ENCODE data around the gene SRPK3.

The SRPK3 gene

GRCh38 chrX:153789654-153790053 lies 8.8 kb downstream of the SRPK3 start:
- no peak overlapping the region for H3K4me3 ChIP-seq (ENCODE audit: control insufficient read depth, low read depth, low read length)
- no peak for TF ChIP-seq CTCF (IDR thresholded peaks at IDR 0.05; ENCODE audit: control insufficient read depth, insufficient read depth, low read depth, low read length, missing control alignments)
- no peak for DNase-seq (ENCODE audit: low read depth)

- no peak overlapping the region for H3K4me3 ChIP-seq (ENCODE audit: control insufficient read depth, low read depth, low read length)
- DNase-seq (ENCODE audit: low read depth), result no peak
- TF ChIP-seq CTCF (IDR thresholded peaks at IDR 0.05; ENCODE audit: control insufficient read depth, insufficient read depth, low read depth, low read length, missing control alignments), result no peak
Measured at GRCh38 chrX:153791104-153791852, 10.4 kb downstream of the SRPK3 start.

GRCh38 chrX:153792368-153792767 lies 11.5 kb downstream of the SRPK3 start:
- no peak overlapping the region for H3K4me3 ChIP-seq (ENCODE audit: control insufficient read depth, low read depth, low read length)
- TF ChIP-seq CTCF (IDR thresholded peaks at IDR 0.05; ENCODE audit: control insufficient read depth, insufficient read depth, low read depth, low read length, missing control alignments), result no peak
- DNase-seq (ENCODE audit: low read depth), result no peak

GRCh38 chrX:153793291-153793690 lies 12.4 kb downstream of the SRPK3 start:
- no peak for TF ChIP-seq CTCF (IDR thresholded peaks at IDR 0.05; ENCODE audit: control insufficient read depth, insufficient read depth, low read depth, low read length, missing control alignments)
- H3K4me3 ChIP-seq (ENCODE audit: control insufficient read depth, low read depth, low read length), result peak overlapping the region; percentile 87
- DNase-seq (ENCODE audit: low read depth), result no peak

DNA sequence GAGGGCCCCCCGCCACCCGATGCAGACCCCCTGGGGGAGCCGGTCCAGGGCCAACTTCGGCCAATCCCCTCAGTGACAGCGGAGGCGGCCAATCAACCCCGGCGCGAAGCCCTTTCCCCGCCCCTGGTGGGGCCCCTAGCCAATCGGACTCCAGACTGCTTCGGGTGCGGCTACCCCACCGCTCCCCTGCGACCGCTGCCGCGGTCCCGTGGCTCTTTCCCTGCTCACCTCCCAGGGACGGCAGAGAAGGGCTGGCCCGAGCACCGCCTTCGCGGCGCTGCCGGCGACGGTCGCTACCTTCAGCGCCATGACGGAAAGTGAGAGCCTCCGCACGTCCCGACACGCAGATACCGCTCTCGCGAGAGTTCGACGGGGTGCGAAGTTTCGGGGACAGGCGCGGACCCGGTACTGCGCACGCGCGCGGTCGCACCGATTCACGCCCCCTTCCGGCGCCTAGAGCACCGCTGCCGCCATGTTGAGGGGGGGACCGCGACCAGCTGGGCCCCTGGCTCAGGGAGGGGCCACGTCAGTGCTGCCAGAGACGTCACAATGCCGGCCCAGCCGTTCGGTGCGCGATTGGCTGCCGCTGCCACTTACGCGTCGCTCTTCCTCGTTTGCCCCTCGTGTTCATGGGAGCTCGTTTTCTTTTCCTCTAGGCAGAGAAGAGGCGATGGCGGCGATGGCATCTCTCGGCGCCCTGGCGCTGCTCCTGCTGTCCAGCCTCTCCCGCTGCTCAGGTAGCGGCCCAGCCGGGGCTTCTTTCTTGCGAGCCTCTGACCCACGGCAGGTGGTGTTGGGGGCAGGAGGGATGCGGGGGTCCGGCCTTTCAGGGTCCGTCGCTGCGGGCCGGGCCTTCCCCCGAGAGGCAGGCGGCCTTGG lies 13.4 kb downstream of the SRPK3 start, which contains the start of the genes IDH3G and SSR4:
IDH3G (minus strand) TSS at position 358 of the 879 bp plus-strand sequence; CDS start at position 309, 49 bp downstream.
SSR4 (plus strand) TSS at position 651 of the 879 bp plus-strand sequence; CDS start at position 671, 20 bp downstream.
- TF ChIP-seq CTCF (IDR thresholded peaks at IDR 0.05; ENCODE audit: control insufficient read depth, insufficient read depth, low read depth, low read length, missing control alignments), result no peak
- H3K4me3 ChIP-seq (ENCODE audit: control insufficient read depth, low read depth, low read length), result peak within 1 kb of the TSS; percentile 87
- DNase-seq (ENCODE audit: low read depth), result peak; percentile 69

- DNase-seq (ENCODE audit: low read depth), result no peak
- peak overlapping the region; percentile 87 for H3K4me3 ChIP-seq (ENCODE audit: control insufficient read depth, low read depth, low read length)
- TF ChIP-seq CTCF (IDR thresholded peaks at IDR 0.05; ENCODE audit: control insufficient read depth, insufficient read depth, low read depth, low read length, missing control alignments), result no peak
Measured at GRCh38 chrX:153794897-153795816, 14.3 kb downstream of the SRPK3 start.
